ENCODE data around the gene FHAD1. TPM values are rescaled to one million over a fixed set of nuclear protein-coding genes. Genes with fewer than 3 reads are reported as not detected.

Gene FHAD1
- total and polyA plus RNA-seq, 2 donors (not counting 3 experiments of a cell fraction or from before 2014, with no cell fraction given) = 0.04 to 0.69 TPM

- H3K27ac ChIP-seq (ENCODE audit: insufficient read depth, low read depth, low read length) = no peak overlapping the region
- no peak overlapping the region for H3K4me3 ChIP-seq (replicated peaks in 1 of 3; ENCODE audit: insufficient read depth in 1 of 3, low read depth in 1 of 3, low read length in 3 of 3)
- peaks cover 0 to 3% of the 10 kb centered on the region in 2 experiments for H3K27me3 ChIP-seq (ENCODE audit: control insufficient read depth in 2 of 2, insufficient read depth in 2 of 2, low read length in 2 of 2)
- no peak for DNase-seq (ENCODE audit: low read depth, low spot score)
- no peaks in the 10 kb centered on the region for H3K9me1 ChIP-seq (replicated peaks; ENCODE audit: control insufficient read depth, extremely low read depth, insufficient read depth, low read length)
- H3K4me2 ChIP-seq (ENCODE audit: insufficient read depth, low read length) = no peak overlapping the region
- FAIRE-seq = no peak
- dilution Hi-C loops (cut with MboI; ENCODE audit: extremely low pct_ligation_motif_present, low sequenced_read_pairs) = no loop called here
- intact Hi-C loops (cut with micrococcal nuclease) = no loop called here
- no peak overlapping the region for H3K9ac ChIP-seq (replicated peaks; ENCODE audit: extremely low read depth, insufficient read depth, low read length)
- BruUV-seq (replicated peaks) = no TSS peak
- H3K36me3 ChIP-seq (ENCODE audit: control insufficient read depth in 2 of 2, extremely low read depth in 1 of 2, insufficient read depth in 2 of 2, low read length in 2 of 2) = no peaks in the 10 kb centered on the region
- POLR2A ChIA-PET = no interaction called here
- H3K4me1 ChIP-seq (ENCODE audit: control insufficient read depth, extremely low read depth, insufficient read depth, low read length) = no peaks in the 10 kb centered on the region
- no peaks in the 10 kb centered on the region for H3K79me2 ChIP-seq (ENCODE audit: control insufficient read depth, insufficient read depth, low read length)
- TF ChIP-seq JUN (IDR thresholded peaks at IDR 0.05; ENCODE audit: borderline replicate concordance, insufficient read depth, insufficient read length, low read depth) (no peak), POLR2A (IDR thresholded peaks at IDR 0.05; ENCODE audit: low read depth, low read length) (no peak), MAX (IDR thresholded peaks at IDR 0.05; ENCODE audit: insufficient read depth, insufficient read length) (no peak), CTCF (IDR thresholded peaks at IDR 0.05; ENCODE audit: extremely low read depth in 1 of 2, insufficient read depth in 1 of 2, low read depth in 1 of 2, low read length in 2 of 2) (no peak), EZH2 (IDR thresholded peaks at IDR 0.05; ENCODE audit: borderline replicate concordance, low read depth, low read length, severe bottlenecking) (no peak), FOS (IDR thresholded peaks at IDR 0.05; ENCODE audit: borderline replicate concordance, insufficient read depth, low read length) (no peak), GATA2 (IDR thresholded peaks at IDR 0.05; ENCODE audit: insufficient read depth, insufficient read length, low read depth, low read length) (no peak), POLR2AphosphoS5 (IDR thresholded peaks at IDR 0.05; ENCODE audit: insufficient read depth, low read depth, low read length) (no peak), MYC (IDR thresholded peaks at IDR 0.05; ENCODE audit: low read depth, low read length) (no peak)
- H2AFZ ChIP-seq (ENCODE audit: low read depth, low read length) = peak overlapping the region; percentile 72
- CTCF ChIA-PET = interaction anchor here (0.8 to 2.6 kb wide), 7 partner anchors 14 to 128 kb away, joined by 3 to 13 read pairs (median 4); no protein-coding TSS in a partner anchor
- H3K9me3 ChIP-seq (replicated peaks; ENCODE audit: control insufficient read depth, insufficient read depth, low read length) = no peaks in the 10 kb centered on the region
- H4K20me1 ChIP-seq (replicated peaks; ENCODE audit: control insufficient read depth, extremely low read depth, insufficient read depth, low read length) = no peaks in the 10 kb centered on the region
These were observed 139.2 kb downstream of the FHAD1 start for GRCh38 chr1:15386164-15386749.

Data from endothelial cell of umbilical vein (primary cell).